Stimulated activated naive CD4-positive, alpha-beta T cell (primary cell): ENCODE measurements around the gene FBLN1.
A peak's percentile ranks its signal among the peaks of the same experiment; 100 is the strongest.

ENCODE experiments used
- DNase-seq, 6 experiments: peaks; one replicate each; lab custom pipeline; 2025; lab: John Stamatoyannopoulos, UW

Gene FBLN1

GRCh38 chr22:45504373-45505341, 2.0 kb downstream of the FBLN1 start:
- DNase-seq: no peak

GRCh38 chr22:45505991-45506747, 3.5 kb downstream of the FBLN1 start:
- no peak for DNase-seq

GRCh38 chr22:45506816-45507360, 4.2 kb downstream of the FBLN1 start:
- DNase-seq: no peak

DNA sequence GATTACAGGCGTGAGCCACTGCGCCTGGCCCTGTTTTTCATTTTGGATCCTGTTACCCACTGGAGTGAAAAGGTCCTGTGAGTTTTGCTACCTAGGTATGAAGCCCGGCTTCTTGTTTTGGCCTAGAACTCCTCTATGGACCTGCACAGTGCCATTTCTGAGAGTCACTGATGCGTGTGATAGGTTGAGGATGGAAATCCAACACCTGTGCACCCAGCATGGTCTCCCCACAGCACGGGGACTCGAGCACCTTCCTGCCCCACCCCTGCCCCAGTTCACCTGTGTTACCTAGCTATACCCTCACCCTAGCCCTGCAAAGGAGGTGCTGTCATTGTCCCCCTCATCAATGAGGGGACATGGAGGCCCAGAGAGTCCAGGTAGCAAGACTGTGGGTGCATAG, 5.1 kb downstream of the FBLN1 start:
- no peak for DNase-seq

DNA sequence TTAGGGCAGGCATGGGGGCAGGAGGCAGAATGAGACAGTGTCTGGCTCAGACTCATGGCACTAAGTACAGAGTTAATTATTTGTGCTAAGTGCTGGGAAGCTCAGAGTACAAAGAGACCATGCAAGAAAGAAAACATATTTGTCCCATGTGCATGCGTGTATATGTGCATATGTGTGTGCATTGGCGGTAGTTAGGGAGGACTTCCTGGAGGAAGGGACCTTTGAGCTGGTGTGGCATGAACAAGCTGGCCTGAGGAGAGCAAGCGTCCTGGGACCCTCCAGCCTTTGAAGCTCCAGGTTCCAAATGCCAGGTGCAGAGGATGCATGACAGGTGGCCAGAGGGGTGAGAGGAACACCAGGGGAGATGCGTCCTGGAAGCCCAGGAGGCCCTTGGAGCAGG, 6.1 kb downstream of the FBLN1 start:
- no peak for DNase-seq

GRCh38 chr22:45510376-45511232, 7.9 kb downstream of the FBLN1 start:
- DNase-seq: no peak

GRCh38 chr22:45511847-45512261, 9.2 kb downstream of the FBLN1 start:
- no peak for DNase-seq

- DNase-seq: no peak
Measured at GRCh38 chr22:45512363-45512762, 9.7 kb downstream of the FBLN1 start.

DNA sequence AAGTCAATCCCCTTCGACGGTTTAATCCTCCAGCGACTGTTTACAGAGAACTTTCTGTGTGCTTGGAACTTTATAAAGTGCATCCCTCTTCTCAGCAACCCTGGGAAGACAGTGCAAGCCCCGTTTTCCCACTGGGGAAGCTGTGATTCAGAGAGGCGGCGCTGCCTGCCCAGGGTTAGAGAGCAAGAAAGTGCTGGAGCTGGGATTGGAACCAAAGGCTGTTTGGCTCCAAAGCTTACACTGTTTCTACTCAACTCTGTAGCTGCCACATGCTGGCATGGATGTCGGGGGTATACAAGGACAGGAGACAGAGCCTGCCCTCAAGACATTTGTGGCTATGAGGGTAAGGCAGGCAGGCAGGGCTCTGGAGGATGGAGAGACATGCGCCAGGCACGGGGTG, 13.0 kb downstream of the FBLN1 start:
- DNase-seq: no peak

DNA sequence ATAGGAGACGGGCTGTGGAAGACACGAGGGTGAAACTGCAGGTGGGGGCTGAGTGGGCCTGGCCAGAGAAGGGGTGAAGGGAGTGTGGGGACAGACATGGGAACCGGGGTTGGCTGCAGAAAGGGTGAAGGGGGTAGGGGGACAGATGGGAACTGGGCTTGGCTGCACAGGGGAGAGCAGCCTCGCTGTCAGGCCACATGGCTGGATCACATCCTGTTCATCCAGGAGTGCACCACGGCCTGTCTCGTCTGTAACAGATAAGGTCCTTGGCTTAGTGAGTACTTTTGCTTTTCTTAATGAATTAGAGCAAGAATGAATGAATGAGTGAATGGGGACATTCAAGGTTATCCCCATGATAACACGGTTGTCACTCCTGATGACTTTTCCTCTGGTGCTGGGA, 13.5 kb downstream of the FBLN1 start:
- no peak for DNase-seq

GRCh38 chr22:45516923-45517675, 14.4 kb downstream of the FBLN1 start:
- no peak for DNase-seq

- no peak for DNase-seq
Measured at GRCh38 chr22:45518136-45518535, 15.5 kb downstream of the FBLN1 start.

- no peak for DNase-seq
Measured at GRCh38 chr22:45518580-45518991, 15.9 kb downstream of the FBLN1 start.

GRCh38 chr22:45521178-45521577, 18.5 kb downstream of the FBLN1 start:
- no peak for DNase-seq

- peak in 3 of 6 experiments; percentile 48 to 62 (median 55) for DNase-seq
Measured at GRCh38 chr22:45522462-45522861, 19.8 kb downstream of the FBLN1 start.

DNA sequence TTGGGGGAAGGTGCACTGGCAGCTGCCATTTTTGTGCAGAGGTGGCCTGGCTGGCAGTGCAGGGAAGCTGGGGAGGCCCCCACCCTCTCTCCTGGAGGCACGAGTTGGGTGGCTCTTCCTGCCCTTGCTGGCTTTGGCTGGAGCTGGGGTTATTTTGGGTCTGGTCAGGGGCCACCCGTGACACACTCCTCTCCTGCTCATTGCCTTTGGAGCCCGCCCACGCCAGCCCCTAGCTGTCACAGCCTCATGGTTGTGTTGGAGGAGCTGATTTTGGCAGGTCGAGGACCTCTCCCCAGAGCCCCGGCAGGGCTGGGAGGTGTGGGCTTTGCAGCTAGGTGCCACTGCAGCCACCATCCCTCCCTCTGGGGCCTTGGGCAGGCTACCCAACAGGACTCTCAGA, 21.5 kb downstream of the FBLN1 start:
- DNase-seq: no peak

DNA sequence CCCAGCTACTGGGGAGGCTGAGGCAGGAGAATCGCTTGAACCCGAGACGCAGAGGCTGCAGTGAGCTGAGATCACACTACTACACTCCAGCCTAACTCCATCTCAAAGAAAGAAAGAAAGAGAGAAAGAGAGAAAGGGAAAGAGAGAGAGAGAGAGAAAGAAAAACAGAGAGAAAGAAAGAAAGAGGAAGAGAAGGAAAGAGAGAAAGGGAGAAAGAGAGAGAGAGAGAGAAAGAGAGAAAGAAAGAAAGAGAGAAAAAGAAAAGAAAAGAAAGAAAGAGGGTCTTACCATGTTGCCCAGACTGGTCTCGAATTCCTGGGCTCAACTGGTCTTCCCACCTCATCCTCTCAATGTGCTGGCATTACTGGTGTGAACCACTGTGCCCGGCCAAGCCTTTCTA, 22.3 kb downstream of the FBLN1 start:
- no peak for DNase-seq

DNA sequence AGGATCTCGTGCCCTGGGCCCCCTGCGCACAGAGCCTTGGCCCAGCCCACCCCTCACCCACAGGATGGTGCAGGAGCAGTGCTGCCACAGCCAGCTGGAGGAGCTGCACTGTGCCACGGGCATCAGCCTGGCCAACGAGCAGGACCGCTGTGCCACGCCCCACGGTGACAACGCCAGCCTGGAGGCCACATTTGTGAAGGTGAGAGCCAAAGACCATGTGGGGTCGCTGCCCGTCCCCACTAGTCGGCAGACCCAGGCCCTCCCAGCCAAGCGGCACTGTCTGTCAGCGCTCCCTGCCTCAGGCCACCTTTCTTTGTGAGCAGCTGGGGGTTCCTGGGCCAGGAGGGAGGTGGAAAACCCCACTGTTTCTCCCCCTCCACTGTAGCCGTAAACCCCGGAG, 22.8 kb downstream of the FBLN1 start:
- DNase-seq: no peak

DNA sequence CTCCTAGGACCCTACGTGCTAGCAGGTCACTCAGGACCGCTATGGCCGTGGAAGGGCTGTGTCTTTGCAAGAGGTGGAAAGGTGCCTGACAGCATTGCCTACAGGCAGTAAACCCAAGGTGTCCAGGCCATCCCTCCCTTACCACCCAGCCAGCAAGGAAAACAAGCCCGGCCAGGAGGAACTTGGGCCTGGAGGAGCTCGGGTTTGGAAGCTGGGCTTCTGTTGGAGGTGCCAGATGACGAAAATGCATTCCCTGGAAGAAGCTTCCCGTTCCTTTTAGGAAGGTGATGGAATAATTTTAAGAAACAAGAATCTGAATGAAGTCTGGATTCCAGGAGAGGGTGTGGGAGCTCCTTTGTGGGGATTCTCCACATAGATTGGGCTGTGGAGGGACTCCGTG, 23.6 kb downstream of the FBLN1 start:
- DNase-seq: no peak

- DNase-seq: no peak
Measured at GRCh38 chr22:45526768-45527360, 24.2 kb downstream of the FBLN1 start.

- no peak for DNase-seq
Measured at GRCh38 chr22:45527456-45527855, 24.8 kb downstream of the FBLN1 start.
